ENCODE results near the gene PIGU. TPM values are rescaled to one million over a fixed set of nuclear protein-coding genes. Genes with fewer than 3 reads are reported as not detected.

PIGU gene
- total and polyA plus RNA-seq, 9 of the 15 experiments (the other 6 are each of a cell fraction or from before 2014, with no cell fraction given), result 6.5 to 100 (median 28.1) TPM

DNA sequence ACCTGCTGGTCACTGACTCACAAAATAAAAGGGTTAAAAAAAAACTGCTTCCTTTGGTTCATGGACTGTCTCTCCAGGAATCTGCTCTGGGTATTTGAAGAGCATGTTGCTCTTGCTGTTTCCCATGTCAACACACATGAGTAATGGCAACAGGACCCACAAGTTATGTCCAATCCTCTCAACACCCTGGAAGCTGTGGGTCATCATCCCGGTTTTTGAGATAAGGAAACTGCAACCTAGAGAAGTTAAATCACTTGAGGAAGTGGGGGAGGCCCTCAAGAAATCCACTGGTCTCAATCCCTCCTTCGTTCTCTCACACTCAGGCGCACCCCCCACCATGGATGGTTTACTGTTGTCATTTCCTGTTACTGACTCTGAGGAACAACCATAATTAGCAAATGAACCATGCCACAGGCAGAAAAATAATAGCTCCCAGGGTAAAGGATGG lies 106.0 kb downstream of the PIGU start (continued):
- TF ChIP-seq, protein P1, sequence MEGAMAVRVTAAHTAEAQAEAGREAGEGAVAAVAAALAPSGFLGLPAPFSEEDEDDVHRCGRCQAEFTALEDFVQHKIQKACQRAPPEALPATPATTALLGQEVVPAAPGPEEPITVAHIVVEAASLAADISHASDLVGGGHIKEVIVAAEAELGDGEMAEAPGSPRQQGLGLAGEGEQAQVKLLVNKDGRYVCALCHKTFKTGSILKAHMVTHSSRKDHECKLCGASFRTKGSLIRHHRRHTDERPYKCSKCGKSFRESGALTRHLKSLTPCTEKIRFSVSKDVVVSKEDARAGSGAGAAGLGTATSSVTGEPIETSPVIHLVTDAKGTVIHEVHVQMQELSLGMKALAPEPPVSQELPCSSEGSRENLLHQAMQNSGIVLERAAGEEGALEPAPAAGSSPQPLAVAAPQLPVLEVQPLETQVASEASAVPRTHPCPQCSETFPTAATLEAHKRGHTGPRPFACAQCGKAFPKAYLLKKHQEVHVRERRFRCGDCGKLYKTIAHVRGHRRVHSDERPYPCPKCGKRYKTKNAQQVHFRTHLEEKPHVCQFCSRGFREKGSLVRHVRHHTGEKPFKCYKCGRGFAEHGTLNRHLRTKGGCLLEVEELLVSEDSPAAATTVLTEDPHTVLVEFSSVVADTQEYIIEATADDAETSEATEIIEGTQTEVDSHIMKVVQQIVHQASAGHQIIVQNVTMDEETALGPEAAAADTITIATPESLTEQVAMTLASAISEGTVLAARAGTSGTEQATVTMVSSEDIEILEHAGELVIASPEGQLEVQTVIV (CRISPR knock-in tag; IDR thresholded peaks at IDR 0.05; ENCODE audit: borderline replicate concordance), result no peak
- TF ChIP-seq ZNF644 (tag; IDR thresholded peaks at IDR 0.05; ENCODE audit: low read depth) (no peak), TCF7L2 (IDR thresholded peaks at IDR 0.05; ENCODE audit: low read depth, low read length) (no peak), MYNN (IDR thresholded peaks at IDR 0.05) (no peak), MYNN (CRISPR knock-in tag; IDR thresholded peaks at IDR 0.05) (no peak), PRPF4 (IDR thresholded peaks at IDR 0.05; ENCODE audit: insufficient read depth, low read depth, low read length, poor library complexity, severe bottlenecking) (no peak), TCFL5 (CRISPR knock-in tag; conservative IDR thresholded peaks at IDR 0.05) (no peak), GTF2E2 (tag; IDR thresholded peaks at IDR 0.05) (0 out of 2 replicates have a peak, but pooled peaks have one; percentile 27), CBX2 (IDR thresholded peaks at IDR 0.05; ENCODE audit: insufficient read depth, low read length, poor library complexity, severe bottlenecking) (no peak), ZC3H11A (IDR thresholded peaks at IDR 0.05; ENCODE audit: low read depth, low read length) (no peak), POU5F1 (IDR thresholded peaks at IDR 0.05; ENCODE audit: borderline replicate concordance, low read depth, low read length, partially characterized antibody) (no peak), ZNF212 (CRISPR knock-in tag; IDR thresholded peaks at IDR 0.05) (no peak), ZNF23 (CRISPR knock-in tag; IDR thresholded peaks at IDR 0.05) (no peak), HNRNPK (IDR thresholded peaks at IDR 0.05; ENCODE audit: low read depth, low read length, poor library complexity, severe bottlenecking) (no peak), BDP1 (IDR thresholded peaks at IDR 0.05; ENCODE audit: insufficient read depth, insufficient read length) (no peak), ZNF79 (CRISPR knock-in tag; IDR thresholded peaks at IDR 0.05; ENCODE audit: low read depth) (no peak), CHD4 (IDR thresholded peaks at IDR 0.05; ENCODE audit: insufficient read depth, insufficient replicate concordance, low read depth, low read length, poor library complexity, severe bottlenecking) (no peak), FOXJ3 (CRISPR knock-in tag; IDR thresholded peaks at IDR 0.05) (peak; percentile 45; the same call in 1 of the 2 replicates), LEF1 (IDR thresholded peaks at IDR 0.05) (peak; percentile 81; the same call in 1 of the 2 replicates), SNIP1 (IDR thresholded peaks at IDR 0.05; ENCODE audit: low read depth) (no peak), SMAD2 (IDR thresholded peaks at IDR 0.05; ENCODE audit: low read depth, low read length) (no peak), ID3 (CRISPR knock-in tag; IDR thresholded peaks at IDR 0.05) (no peak), ID3 (tag; IDR thresholded peaks at IDR 0.05) (no peak), NR2F6 (CRISPR knock-in tag; IDR thresholded peaks at IDR 0.05) (no peak), POLR3G (IDR thresholded peaks at IDR 0.05; ENCODE audit: extremely low read depth, insufficient read length, insufficient replicate concordance) (no peak)
- TF ChIP-seq, protein P2, sequence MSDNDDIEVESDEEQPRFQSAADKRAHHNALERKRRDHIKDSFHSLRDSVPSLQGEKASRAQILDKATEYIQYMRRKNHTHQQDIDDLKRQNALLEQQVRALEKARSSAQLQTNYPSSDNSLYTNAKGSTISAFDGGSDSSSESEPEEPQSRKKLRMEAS (CRISPR knock-in tag; IDR thresholded peaks at IDR 0.05), result no peak
- TF ChIP-seq, protein P3, sequence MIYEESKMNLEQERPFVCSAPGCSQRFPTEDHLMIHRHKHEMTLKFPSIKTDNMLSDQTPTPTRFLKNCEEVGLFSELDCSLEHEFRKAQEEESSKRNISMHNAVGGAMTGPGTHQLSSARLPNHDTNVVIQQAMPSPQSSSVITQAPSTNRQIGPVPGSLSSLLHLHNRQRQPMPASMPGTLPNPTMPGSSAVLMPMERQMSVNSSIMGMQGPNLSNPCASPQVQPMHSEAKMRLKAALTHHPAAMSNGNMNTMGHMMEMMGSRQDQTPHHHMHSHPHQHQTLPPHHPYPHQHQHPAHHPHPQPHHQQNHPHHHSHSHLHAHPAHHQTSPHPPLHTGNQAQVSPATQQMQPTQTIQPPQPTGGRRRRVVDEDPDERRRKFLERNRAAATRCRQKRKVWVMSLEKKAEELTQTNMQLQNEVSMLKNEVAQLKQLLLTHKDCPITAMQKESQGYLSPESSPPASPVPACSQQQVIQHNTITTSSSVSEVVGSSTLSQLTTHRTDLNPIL (CRISPR knock-in tag; IDR thresholded peaks at IDR 0.05), result no peak

All from K562 (cell line).